K562 (cell line): ENCODE results near the gene DUSP21. TPM values are rescaled to one million over a fixed set of nuclear protein-coding genes. Genes with fewer than 3 reads are reported as not detected.

ENCODE experiments used
- HNRNPK ChIP-seq: fragments of 200-400 bp; formaldehyde crosslinking; IDR thresholded peaks from one replicate; pipeline ENCODE4 v1.6.1; 2018; ENCODE audit warnings: mild to moderate bottlenecking, low read depth, low read length; ENCODE audit not compliant: poor library complexity, severe bottlenecking
- PPARD ChIP-seq: fragments of 250-450 bp; sonication (Bioruptor Pico); IDR thresholded peaks from 2 replicates; pipeline ENCODE4 v1.8.0; 2022; ENCODE audit warnings: inconsistent platforms, mild to moderate bottlenecking, moderate library complexity
- PYGO2 ChIP-seq: fragments of 450-650 bp; IDR thresholded peaks from 2 replicates; pipeline ENCODE4 v1.6.1; 2016; ENCODE audit warnings: mild to moderate bottlenecking, missing genetic modification characterization, moderate library complexity, missing compliant biosample characterization
- ZNF174 ChIP-seq: fragments of 250-450 bp; sonication (Bioruptor Pico); IDR thresholded peaks from 2 replicates; pipeline ENCODE4 v1.4.0; 2020; ENCODE audit warnings: mild to moderate bottlenecking
- ZNF707 ChIP-seq: fragments of 250-450 bp; sonication (Bioruptor Pico); conservative IDR thresholded peaks from 2 replicates; pipeline ENCODE4 v1.8.0; 2022; ENCODE audit warnings: inconsistent platforms, mild to moderate bottlenecking, moderate library complexity
- polyA plus RNA-seq, 8 experiments: library from polyadenylated mRNA; depleted of rRNA in 4 of 8; stranded (reverse) in 5 of 8; unstranded in 3 of 8; fragments of >200 nt; fragmentation: Nextera tagmentation in 2 of 8; fragmentation: Illumina TruSeq in 1 of 8; extraction: Ambion mirVana in 2 of 8; extraction: Trizol in 1 of 8; gene quantifications; 2 replicates each; pipeline versions ENCODE4 v1.2.1 to v1.2.3, GENCODE V29; 2011 to 2014; ENCODE audit warnings: inconsistent platforms in 1 of 8, missing spikeins in 1 of 8
- total RNA-seq, 7 experiments: library from RNA; depleted of rRNA in 6 of 7; stranded (reverse); fragments of >200 nt in 6 of 7; fragmentation: Illumina TruSeq in 2 of 7; extraction: Trizol in 2 of 7; gene quantifications; 2 replicates each; pipeline versions ENCODE4 v1.2.1 to v1.2.3, GENCODE V29; 2011 to 2021; ENCODE audit warnings: low replicate concordance in 1 of 7
- TF ChIP-seq, protein P1 (sequence below), 3 experiments: fragments of 200-800 bp in 1 of 3; fragments of 250-450 bp in 1 of 3; fragments of 450-650 bp in 1 of 3; sonication (Bioruptor Pico) in 1 of 3; sonication (Bioruptor generic) in 1 of 3; formaldehyde crosslinking in 1 of 3; IDR thresholded peaks; 2 replicates each; pipeline versions ENCODE4 v1.6.1 to v1.8.0; 2016 to 2022; ENCODE audit warnings: mild to moderate bottlenecking in 2 of 3, missing genetic modification characterization in 2 of 3, missing compliant biosample characterization in 1 of 3, moderate library complexity in 1 of 3
- TF ChIP-seq, protein P2 (sequence below), 3 experiments: IDR thresholded peaks in 2 of 3; conservative IDR thresholded peaks in 1 of 3; 2 replicates each; pipeline ENCODE4 v1.5.1; 2011 to 2012; ENCODE audit warnings: low read length in 3 of 3, mild to moderate bottlenecking in 3 of 3, control low read depth in 2 of 3, improper control_type of control experiment in 1 of 3, inconsistent platforms in 1 of 3, low read depth in 1 of 3, mixed read lengths in 1 of 3, moderate library complexity in 1 of 3; ENCODE audit not compliant: insufficient read depth in 2 of 3
- TF ChIP-seq, protein P3 (sequence below): fragments of 250-450 bp; sonication (Bioruptor Pico); IDR thresholded peaks from 2 replicates; pipeline ENCODE4 v1.4.0; 2020; ENCODE audit warnings: mild to moderate bottlenecking, moderate library complexity
- TF ChIP-seq, protein P4 (sequence below): sonication (generic); formaldehyde crosslinking; IDR thresholded peaks from 2 replicates; pipeline ENCODE4 v1.8.1; 2023; ENCODE audit warnings: mild to moderate bottlenecking, missing genetic modification reagents
- TF ChIP-seq, protein P5 (sequence below), 2 experiments: fragments of 450-650 bp; conservative IDR thresholded peaks; 2 replicates each; pipeline ENCODE4 v1.6.1; 2017; ENCODE audit warnings: mild to moderate bottlenecking in 2 of 2, moderate library complexity in 2 of 2
- TF ChIP-seq, protein P6 (sequence below): fragments of 250-450 bp; sonication (Bioruptor Pico); IDR thresholded peaks from 2 replicates; pipeline ENCODE4 v1.4.0; 2020; ENCODE audit warnings: mild to moderate bottlenecking, moderate library complexity

Gene DUSP21
- total and polyA plus RNA-seq, 9 of the 15 experiments (the other 6 are each of a cell fraction or from before 2014, with no cell fraction given): 0.14 to 2.5 (median 1.3) TPM

DNA sequence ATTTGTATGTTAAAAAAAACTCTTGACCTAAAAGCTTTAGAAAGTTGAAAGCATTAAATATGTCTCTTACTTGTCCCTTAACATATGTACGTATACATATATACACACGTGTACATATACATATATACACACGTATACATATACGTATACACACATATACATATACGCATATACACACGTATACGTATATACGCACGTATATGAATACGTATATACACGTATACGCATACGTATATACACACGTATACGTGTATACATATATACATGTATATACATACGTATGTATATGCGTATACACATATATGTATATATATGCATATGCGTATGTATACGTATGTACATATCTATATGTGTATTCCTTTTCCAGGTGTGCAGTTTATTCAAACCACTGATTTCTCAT is 32.9 kb downstream of the DUSP21 start (continued):
- TF ChIP-seq PPARD (CRISPR knock-in tag) (peak; percentile 92), PYGO2 (tag) (no peak), ZNF707 (CRISPR knock-in tag) (peak; percentile 87), HNRNPK (no peak), ZNF174 (CRISPR knock-in tag) (peak; percentile 82; the same call in 1 of the 2 replicates)
- TF ChIP-seq, protein P1, sequence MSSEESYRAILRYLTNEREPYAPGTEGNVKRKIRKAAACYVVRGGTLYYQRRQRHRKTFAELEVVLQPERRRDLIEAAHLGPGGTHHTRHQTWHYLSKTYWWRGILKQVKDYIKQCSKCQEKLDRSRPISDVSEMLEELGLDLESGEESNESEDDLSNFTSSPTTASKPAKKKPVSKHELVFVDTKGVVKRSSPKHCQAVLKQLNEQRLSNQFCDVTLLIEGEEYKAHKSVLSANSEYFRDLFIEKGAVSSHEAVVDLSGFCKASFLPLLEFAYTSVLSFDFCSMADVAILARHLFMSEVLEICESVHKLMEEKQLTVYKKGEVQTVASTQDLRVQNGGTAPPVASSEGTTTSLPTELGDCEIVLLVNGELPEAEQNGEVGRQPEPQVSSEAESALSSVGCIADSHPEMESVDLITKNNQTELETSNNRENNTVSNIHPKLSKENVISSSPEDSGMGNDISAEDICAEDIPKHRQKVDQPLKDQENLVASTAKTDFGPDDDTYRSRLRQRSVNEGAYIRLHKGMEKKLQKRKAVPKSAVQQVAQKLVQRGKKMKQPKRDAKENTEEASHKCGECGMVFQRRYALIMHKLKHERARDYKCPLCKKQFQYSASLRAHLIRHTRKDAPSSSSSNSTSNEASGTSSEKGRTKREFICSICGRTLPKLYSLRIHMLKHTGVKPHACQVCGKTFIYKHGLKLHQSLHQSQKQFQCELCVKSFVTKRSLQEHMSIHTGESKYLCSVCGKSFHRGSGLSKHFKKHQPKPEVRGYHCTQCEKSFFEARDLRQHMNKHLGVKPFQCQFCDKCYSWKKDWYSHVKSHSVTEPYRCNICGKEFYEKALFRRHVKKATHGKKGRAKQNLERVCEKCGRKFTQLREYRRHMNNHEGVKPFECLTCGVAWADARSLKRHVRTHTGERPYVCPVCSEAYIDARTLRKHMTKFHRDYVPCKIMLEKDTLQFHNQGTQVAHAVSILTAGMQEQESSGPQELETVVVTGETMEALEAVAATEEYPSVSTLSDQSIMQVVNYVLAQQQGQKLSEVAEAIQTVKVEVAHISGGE (CRISPR knock-in tag; IDR thresholded peaks at IDR 0.05): peak in 1 of 3 experiments; percentile 81; a peak in 2 of 6 replicates
- TF ChIP-seq, protein P2, sequence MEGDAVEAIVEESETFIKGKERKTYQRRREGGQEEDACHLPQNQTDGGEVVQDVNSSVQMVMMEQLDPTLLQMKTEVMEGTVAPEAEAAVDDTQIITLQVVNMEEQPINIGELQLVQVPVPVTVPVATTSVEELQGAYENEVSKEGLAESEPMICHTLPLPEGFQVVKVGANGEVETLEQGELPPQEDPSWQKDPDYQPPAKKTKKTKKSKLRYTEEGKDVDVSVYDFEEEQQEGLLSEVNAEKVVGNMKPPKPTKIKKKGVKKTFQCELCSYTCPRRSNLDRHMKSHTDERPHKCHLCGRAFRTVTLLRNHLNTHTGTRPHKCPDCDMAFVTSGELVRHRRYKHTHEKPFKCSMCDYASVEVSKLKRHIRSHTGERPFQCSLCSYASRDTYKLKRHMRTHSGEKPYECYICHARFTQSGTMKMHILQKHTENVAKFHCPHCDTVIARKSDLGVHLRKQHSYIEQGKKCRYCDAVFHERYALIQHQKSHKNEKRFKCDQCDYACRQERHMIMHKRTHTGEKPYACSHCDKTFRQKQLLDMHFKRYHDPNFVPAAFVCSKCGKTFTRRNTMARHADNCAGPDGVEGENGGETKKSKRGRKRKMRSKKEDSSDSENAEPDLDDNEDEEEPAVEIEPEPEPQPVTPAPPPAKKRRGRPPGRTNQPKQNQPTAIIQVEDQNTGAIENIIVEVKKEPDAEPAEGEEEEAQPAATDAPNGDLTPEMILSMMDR (IDR thresholded peaks at IDR 0.05 in 2 of 3, conservative IDR thresholded peaks at IDR 0.05 in 1 of 3; ENCODE audit: insufficient read depth in 2 of 3, low read depth in 1 of 3, low read length in 3 of 3): no peak
- TF ChIP-seq, protein P3, sequence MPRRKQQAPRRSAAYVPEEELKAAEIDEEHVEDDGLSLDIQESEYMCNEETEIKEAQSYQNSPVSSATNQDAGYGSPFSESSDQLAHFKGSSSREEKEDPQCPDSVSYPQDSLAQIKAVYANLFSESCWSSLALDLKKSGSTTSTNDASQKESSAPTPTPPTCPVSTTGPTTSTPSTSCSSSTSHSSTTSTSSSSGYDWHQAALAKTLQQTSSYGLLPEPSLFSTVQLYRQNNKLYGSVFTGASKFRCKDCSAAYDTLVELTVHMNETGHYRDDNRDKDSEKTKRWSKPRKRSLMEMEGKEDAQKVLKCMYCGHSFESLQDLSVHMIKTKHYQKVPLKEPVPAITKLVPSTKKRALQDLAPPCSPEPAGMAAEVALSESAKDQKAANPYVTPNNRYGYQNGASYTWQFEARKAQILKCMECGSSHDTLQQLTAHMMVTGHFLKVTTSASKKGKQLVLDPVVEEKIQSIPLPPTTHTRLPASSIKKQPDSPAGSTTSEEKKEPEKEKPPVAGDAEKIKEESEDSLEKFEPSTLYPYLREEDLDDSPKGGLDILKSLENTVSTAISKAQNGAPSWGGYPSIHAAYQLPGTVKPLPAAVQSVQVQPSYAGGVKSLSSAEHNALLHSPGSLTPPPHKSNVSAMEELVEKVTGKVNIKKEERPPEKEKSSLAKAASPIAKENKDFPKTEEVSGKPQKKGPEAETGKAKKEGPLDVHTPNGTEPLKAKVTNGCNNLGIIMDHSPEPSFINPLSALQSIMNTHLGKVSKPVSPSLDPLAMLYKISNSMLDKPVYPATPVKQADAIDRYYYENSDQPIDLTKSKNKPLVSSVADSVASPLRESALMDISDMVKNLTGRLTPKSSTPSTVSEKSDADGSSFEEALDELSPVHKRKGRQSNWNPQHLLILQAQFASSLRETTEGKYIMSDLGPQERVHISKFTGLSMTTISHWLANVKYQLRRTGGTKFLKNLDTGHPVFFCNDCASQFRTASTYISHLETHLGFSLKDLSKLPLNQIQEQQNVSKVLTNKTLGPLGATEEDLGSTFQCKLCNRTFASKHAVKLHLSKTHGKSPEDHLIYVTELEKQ: peak; percentile 76; the same call in 1 of the 2 replicates
- TF ChIP-seq, protein P4, sequence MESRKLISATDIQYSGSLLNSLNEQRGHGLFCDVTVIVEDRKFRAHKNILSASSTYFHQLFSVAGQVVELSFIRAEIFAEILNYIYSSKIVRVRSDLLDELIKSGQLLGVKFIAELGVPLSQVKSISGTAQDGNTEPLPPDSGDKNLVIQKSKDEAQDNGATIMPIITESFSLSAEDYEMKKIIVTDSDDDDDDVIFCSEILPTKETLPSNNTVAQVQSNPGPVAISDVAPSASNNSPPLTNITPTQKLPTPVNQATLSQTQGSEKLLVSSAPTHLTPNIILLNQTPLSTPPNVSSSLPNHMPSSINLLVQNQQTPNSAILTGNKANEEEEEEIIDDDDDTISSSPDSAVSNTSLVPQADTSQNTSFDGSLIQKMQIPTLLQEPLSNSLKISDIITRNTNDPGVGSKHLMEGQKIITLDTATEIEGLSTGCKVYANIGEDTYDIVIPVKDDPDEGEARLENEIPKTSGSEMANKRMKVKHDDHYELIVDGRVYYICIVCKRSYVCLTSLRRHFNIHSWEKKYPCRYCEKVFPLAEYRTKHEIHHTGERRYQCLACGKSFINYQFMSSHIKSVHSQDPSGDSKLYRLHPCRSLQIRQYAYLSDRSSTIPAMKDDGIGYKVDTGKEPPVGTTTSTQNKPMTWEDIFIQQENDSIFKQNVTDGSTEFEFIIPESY: no peak
- TF ChIP-seq, protein P5, sequence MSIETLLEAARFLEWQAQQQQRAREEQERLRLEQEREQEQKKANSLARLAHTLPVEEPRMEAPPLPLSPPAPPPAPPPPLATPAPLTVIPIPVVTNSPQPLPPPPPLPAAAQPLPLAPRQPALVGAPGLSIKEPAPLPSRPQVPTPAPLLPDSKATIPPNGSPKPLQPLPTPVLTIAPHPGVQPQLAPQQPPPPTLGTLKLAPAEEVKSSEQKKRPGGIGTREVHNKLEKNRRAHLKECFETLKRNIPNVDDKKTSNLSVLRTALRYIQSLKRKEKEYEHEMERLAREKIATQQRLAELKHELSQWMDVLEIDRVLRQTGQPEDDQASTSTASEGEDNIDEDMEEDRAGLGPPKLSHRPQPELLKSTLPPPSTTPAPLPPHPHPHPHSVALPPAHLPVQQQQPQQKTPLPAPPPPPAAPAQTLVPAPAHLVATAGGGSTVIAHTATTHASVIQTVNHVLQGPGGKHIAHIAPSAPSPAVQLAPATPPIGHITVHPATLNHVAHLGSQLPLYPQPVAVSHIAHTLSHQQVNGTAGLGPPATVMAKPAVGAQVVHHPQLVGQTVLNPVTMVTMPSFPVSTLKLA (conservative IDR thresholded peaks at IDR 0.05): no peak
- TF ChIP-seq, protein P6, sequence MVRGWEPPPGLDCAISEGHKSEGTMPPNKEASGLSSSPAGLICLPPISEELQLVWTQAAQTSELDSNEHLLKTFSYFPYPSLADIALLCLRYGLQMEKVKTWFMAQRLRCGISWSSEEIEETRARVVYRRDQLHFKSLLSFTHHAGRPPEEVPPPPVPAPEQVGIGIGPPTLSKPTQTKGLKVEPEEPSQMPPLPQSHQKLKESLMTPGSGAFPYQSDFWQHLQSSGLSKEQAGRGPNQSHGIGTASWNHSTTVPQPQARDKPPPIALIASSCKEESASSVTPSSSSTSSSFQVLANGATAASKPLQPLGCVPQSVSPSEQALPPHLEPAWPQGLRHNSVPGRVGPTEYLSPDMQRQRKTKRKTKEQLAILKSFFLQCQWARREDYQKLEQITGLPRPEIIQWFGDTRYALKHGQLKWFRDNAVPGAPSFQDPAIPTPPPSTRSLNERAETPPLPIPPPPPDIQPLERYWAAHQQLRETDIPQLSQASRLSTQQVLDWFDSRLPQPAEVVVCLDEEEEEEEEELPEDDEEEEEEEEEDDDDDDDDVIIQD: peak; percentile 93
